ENCODE measurements around the gene KCNJ11. TPM values are rescaled to one million over a fixed set of nuclear protein-coding genes. Genes with fewer than 3 reads are reported as not detected.

Gene KCNJ11
- polyA plus RNA-seq, 1 donor (not counting 4 experiments of a cell fraction or from before 2014, with no cell fraction given) = 0.03 TPM

GRCh38 chr11:17402486-17402885, 14.0 kb upstream of the KCNJ11 start:
- Histone ChIP-seq H2AFZ (ENCODE audit: control insufficient read depth, low read length) (no peak overlapping the region), H3K9ac (ENCODE audit: control insufficient read depth, extremely low read depth, insufficient read depth, low read length) (no peak overlapping the region), H4K20me1 (ENCODE audit: control insufficient read depth, extremely low read depth, insufficient read depth, low read length) (no peaks in the 10 kb centered on the region), H3K4me3 (ENCODE audit: control insufficient read depth in 2 of 3, extremely low read depth in 1 of 3, insufficient read depth in 2 of 3, low read depth in 1 of 3, low read length in 3 of 3) (no peak overlapping the region), H3K9me3 (ENCODE audit: control insufficient read depth, low read depth, low read length) (no peaks in the 10 kb centered on the region), H3K4me2 (ENCODE audit: control insufficient read depth, extremely low read depth, insufficient read depth, low read depth, low read length) (no peak overlapping the region), H3K27ac (ENCODE audit: control insufficient read depth, insufficient read depth, low read length) (no peak overlapping the region), H3K27me3 (ENCODE audit: control insufficient read depth, extremely low read depth, insufficient read depth, low read length) (no peaks in the 10 kb centered on the region), H3K9me1 (ENCODE audit: control insufficient read depth, extremely low read depth, insufficient read depth, low read length) (no peaks in the 10 kb centered on the region), H3K36me3 (ENCODE audit: control insufficient read depth in 2 of 2, extremely low read depth in 1 of 2, insufficient read depth in 2 of 2, low read length in 2 of 2) (no peaks in the 10 kb centered on the region), H3K79me2 (ENCODE audit: control insufficient read depth, insufficient read depth, low read length) (no peaks in the 10 kb centered on the region), H3K4me1 (ENCODE audit: control insufficient read depth, extremely low read depth, insufficient read depth, low read length) (no peaks in the 10 kb centered on the region)
- DNase-seq (ENCODE audit: low read depth, low spot score) (no peak), FAIRE-seq (no peak)
- dilution Hi-C loops (cut with MboI; ENCODE audit: extremely low pct_ligation_motif_present, low sequenced_read_pairs) = no loop called here
- no peak for TF ChIP-seq EZH2 (IDR thresholded peaks at IDR 0.05; ENCODE audit: low read length)
- TF ChIP-seq CTCF (optimal IDR thresholded peaks at IDR 0.05 in 1 of 3, IDR thresholded peaks at IDR 0.05 in 1 of 3, conservative IDR thresholded peaks at IDR 0.05 in 1 of 3; ENCODE audit: extremely low read depth in 1 of 3, insufficient read depth in 2 of 3, low read length in 3 of 3) = no peak

GRCh38 chr11:17401841-17402240, 13.4 kb upstream of the KCNJ11 start:
- Histone ChIP-seq H3K36me3 (ENCODE audit: control insufficient read depth in 2 of 2, extremely low read depth in 1 of 2, insufficient read depth in 2 of 2, low read length in 2 of 2) (no peaks in the 10 kb centered on the region), H3K27me3 (ENCODE audit: control insufficient read depth, extremely low read depth, insufficient read depth, low read length) (no peaks in the 10 kb centered on the region), H3K4me2 (ENCODE audit: control insufficient read depth, extremely low read depth, insufficient read depth, low read depth, low read length) (no peak overlapping the region), H3K79me2 (ENCODE audit: control insufficient read depth, insufficient read depth, low read length) (no peaks in the 10 kb centered on the region), H3K9ac (ENCODE audit: control insufficient read depth, extremely low read depth, insufficient read depth, low read length) (no peak overlapping the region), H3K4me1 (ENCODE audit: control insufficient read depth, extremely low read depth, insufficient read depth, low read length) (no peaks in the 10 kb centered on the region), H3K4me3 (ENCODE audit: control insufficient read depth in 2 of 3, extremely low read depth in 1 of 3, insufficient read depth in 2 of 3, low read depth in 1 of 3, low read length in 3 of 3) (no peak overlapping the region), H4K20me1 (ENCODE audit: control insufficient read depth, extremely low read depth, insufficient read depth, low read length) (no peaks in the 10 kb centered on the region), H3K9me3 (ENCODE audit: control insufficient read depth, low read depth, low read length) (no peaks in the 10 kb centered on the region), H3K9me1 (ENCODE audit: control insufficient read depth, extremely low read depth, insufficient read depth, low read length) (no peaks in the 10 kb centered on the region), H3K27ac (ENCODE audit: control insufficient read depth, insufficient read depth, low read length) (no peak overlapping the region), H2AFZ (ENCODE audit: control insufficient read depth, low read length) (no peak overlapping the region)
- TF ChIP-seq CTCF (optimal IDR thresholded peaks at IDR 0.05 in 1 of 3, IDR thresholded peaks at IDR 0.05 in 1 of 3, conservative IDR thresholded peaks at IDR 0.05 in 1 of 3; ENCODE audit: extremely low read depth in 1 of 3, insufficient read depth in 2 of 3, low read length in 3 of 3) = no peak
- TF ChIP-seq EZH2 (IDR thresholded peaks at IDR 0.05; ENCODE audit: low read length) = no peak
- FAIRE-seq (no peak), DNase-seq (ENCODE audit: low read depth, low spot score) (no peak)
- dilution Hi-C loops (cut with MboI; ENCODE audit: extremely low pct_ligation_motif_present, low sequenced_read_pairs) = no loop called here
